Caco-2 (cell line): Measurements from ENCODE around the gene NDUFA13. TPM values are rescaled to one million over a fixed set of nuclear protein-coding genes. Genes with fewer than 3 reads are reported as not detected.

ENCODE experiments used
- BruUV-seq: library from RNA; stranded (reverse); fragments of 400-500 nt; replicated peaks from 2 replicates; lab custom pipeline; 2021; lab: Mats Ljungman, UMichigan
- CTCF ChIA-PET: fragments of 300-600 bp; sonication (Branson Sonifier 250); formaldehyde crosslinking; loops from one replicate; lab custom pipeline; 2022; ENCODE audit warnings: antibody characterized with exemption; lab: Charles Lee
- POLR2A ChIA-PET: fragments of 300-600 bp; sonication (Branson Sonifier 250); formaldehyde crosslinking; loops from one replicate; lab custom pipeline; 2022; ENCODE audit warnings: antibody characterized with exemption; lab: Charles Lee
- DNase-seq, 2 experiments: peaks; one replicate each; pipeline versions ENCODE4 v3.0.0 to v3.0.0-alpha.2; 2020 to 2022
- H3K27me3 ChIP-seq: replicated peaks from 2 replicates; pipeline ENCODE4 v1.6.0; 2011; ENCODE audit warnings: low read length; ENCODE audit not compliant: control insufficient read depth, insufficient read depth
- H3K36me3 ChIP-seq: 2 replicates; pipeline ENCODE4 v1.5.1; 2011; ENCODE audit warnings: low read length; ENCODE audit not compliant: control insufficient read depth, insufficient read depth
- H3K4me1 ChIP-seq: fragments of 250-450 bp; sonication (Bioruptor Pico); 2 replicates; pipeline ENCODE4 v1.5.1; 2020; ENCODE audit warnings: mild to moderate bottlenecking
- H3K4me3 ChIP-seq: 2 replicates; pipeline ENCODE4 v1.5.1; 2011; ENCODE audit warnings: low read depth, mild to moderate bottlenecking, control low read depth, low read length
- H3K9me3 ChIP-seq: fragments of 250-450 bp; sonication (Bioruptor Pico); 2 replicates; pipeline ENCODE4 v1.5.1; 2020; ENCODE audit warnings: mild to moderate bottlenecking, moderate library complexity
- H3K27ac Mint-ChIP-seq: one replicate; pipeline ENCODE4 v1.8.0; 2022; ENCODE audit warnings: mixed read lengths; ENCODE audit not compliant: unreplicated experiment
- H3K27me3 Mint-ChIP-seq: one replicate; pipeline ENCODE4 v1.8.0; 2022; ENCODE audit warnings: mixed read lengths; ENCODE audit not compliant: insufficient read depth, unreplicated experiment
- H3K36me3 Mint-ChIP-seq: one replicate; pipeline ENCODE4 v1.8.0; 2022; ENCODE audit warnings: mild to moderate bottlenecking, mixed read lengths; ENCODE audit not compliant: insufficient read depth, unreplicated experiment
- H3K4me1 Mint-ChIP-seq: one replicate; pipeline ENCODE4 v1.8.0; 2022; ENCODE audit warnings: low read depth, mixed read lengths; ENCODE audit not compliant: unreplicated experiment
- H3K4me3 Mint-ChIP-seq: one replicate; pipeline ENCODE4 v1.8.0; 2022; ENCODE audit warnings: mild to moderate bottlenecking, moderate library complexity, mixed read lengths; ENCODE audit not compliant: unreplicated experiment
- H3K9me3 Mint-ChIP-seq: one replicate; pipeline ENCODE4 v1.8.0; 2022; ENCODE audit warnings: mixed read lengths; ENCODE audit not compliant: unreplicated experiment
- intact Hi-C: fragments of 100-400 bp; cut with micrococcal nuclease; formaldehyde crosslinking; loops from one replicate; pipeline ENCODE4 v1.10.0; 2022; ENCODE audit not compliant: unreplicated experiment
- total RNA-seq: library from RNA; stranded (reverse); gene quantifications from 2 replicates; pipeline ENCODE4 v1.2.3, GENCODE V29; 2022
- TF ChIP-seq, protein P1 (sequence below), 2 experiments: fragments of 200-600 bp in 1 of 2; IDR thresholded peaks; 1 replicate in 1 of 2; 2 replicates in 1 of 2; pipeline versions ENCODE4 v1.5.1 to v1.8.0; 2011 to 2022; ENCODE audit warnings: antibody characterized with exemption in 1 of 2, control low read depth in 1 of 2, inconsistent platforms in 1 of 2, low read depth in 1 of 2, low read length in 1 of 2, mild to moderate bottlenecking in 1 of 2, moderate library complexity in 1 of 2; ENCODE audit not compliant: insufficient read depth in 1 of 2, severe bottlenecking in 1 of 2, unreplicated experiment in 1 of 2

NDUFA13 gene
- total RNA-seq, 1 experiment from 2014 or later = 355 TPM

DNA sequence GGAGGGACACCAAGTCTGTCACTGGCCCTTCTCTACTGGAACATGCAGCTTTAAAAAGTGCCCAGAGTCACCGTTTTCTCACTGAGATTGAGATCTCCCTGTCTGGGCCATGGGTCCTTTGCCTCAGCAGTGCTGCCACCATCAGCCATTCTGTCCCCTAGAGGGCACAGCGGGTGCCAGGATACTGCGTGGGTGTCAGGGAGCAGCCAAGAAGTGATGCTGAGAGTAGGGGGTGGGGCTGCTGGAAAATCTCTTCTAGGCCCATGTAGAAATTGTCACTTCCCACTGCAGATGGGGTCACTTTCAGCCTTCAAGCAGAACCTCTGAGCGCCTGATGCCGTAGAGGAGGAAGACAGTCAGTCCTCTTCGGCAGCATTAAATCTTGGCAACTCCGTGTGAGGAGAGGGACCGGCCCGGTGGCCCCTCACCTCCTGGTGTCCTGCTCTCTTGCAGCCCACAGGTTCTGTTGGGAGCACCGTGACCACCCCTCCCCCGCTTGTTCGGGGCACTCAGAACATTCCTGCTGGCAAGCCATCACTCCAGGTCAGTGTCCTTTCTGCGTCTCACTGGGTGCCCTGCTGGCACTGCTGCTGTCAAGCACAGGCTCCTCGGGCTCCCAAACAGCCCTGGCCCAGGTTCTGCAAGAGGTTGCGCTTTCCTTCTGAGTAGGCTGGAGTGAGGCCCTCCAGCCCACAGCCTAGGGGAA lies 22.0 kb upstream of the NDUFA13 start:
- Mint-ChIP-seq H3K27ac (no peak overlapping the region), H3K27me3 (no peaks in the 10 kb centered on the region), H3K4me1 (peaks cover 6% of the 10 kb centered on the region), H3K36me3 (peaks cover 87% of the 10 kb centered on the region), H3K4me3 (no peak overlapping the region), H3K9me3 (no peaks in the 10 kb centered on the region)
- intact Hi-C loops = no loop called here
- H3K27me3 ChIP-seq = no peaks in the 10 kb centered on the region
- H3K4me3 ChIP-seq = no peak overlapping the region
- peaks cover 11% of the 10 kb centered on the region for H3K4me1 ChIP-seq
- H3K9me3 ChIP-seq = no peaks in the 10 kb centered on the region
- TF ChIP-seq, protein P1, sequence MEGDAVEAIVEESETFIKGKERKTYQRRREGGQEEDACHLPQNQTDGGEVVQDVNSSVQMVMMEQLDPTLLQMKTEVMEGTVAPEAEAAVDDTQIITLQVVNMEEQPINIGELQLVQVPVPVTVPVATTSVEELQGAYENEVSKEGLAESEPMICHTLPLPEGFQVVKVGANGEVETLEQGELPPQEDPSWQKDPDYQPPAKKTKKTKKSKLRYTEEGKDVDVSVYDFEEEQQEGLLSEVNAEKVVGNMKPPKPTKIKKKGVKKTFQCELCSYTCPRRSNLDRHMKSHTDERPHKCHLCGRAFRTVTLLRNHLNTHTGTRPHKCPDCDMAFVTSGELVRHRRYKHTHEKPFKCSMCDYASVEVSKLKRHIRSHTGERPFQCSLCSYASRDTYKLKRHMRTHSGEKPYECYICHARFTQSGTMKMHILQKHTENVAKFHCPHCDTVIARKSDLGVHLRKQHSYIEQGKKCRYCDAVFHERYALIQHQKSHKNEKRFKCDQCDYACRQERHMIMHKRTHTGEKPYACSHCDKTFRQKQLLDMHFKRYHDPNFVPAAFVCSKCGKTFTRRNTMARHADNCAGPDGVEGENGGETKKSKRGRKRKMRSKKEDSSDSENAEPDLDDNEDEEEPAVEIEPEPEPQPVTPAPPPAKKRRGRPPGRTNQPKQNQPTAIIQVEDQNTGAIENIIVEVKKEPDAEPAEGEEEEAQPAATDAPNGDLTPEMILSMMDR (IDR thresholded peaks at IDR 0.05; ENCODE audit: insufficient read depth in 1 of 2, low read depth in 1 of 2, low read length in 1 of 2, severe bottlenecking in 1 of 2, unreplicated experiment in 1 of 2) = no peak
- no peak for DNase-seq
- BruUV-seq = no TSS peak
- H3K36me3 ChIP-seq = peaks cover 4% of the 10 kb centered on the region
- ChIA-PET POLR2A (no interaction called here), CTCF (no interaction called here)

- POLR2A ChIA-PET = no interaction called here
- BruUV-seq = no TSS peak
- Mint-ChIP-seq H3K36me3 (peaks cover 88% of the 10 kb centered on the region), H3K9me3 (no peaks in the 10 kb centered on the region), H3K27ac (no peak overlapping the region), H3K4me3 (no peak overlapping the region), H3K4me1 (no peaks in the 10 kb centered on the region), H3K27me3 (no peaks in the 10 kb centered on the region)
- TF ChIP-seq, protein P1 (IDR thresholded peaks at IDR 0.05; ENCODE audit: insufficient read depth in 1 of 2, low read depth in 1 of 2, low read length in 1 of 2, severe bottlenecking in 1 of 2, unreplicated experiment in 1 of 2) = no peak
- Histone ChIP-seq H3K36me3 (peaks cover 4% of the 10 kb centered on the region), H3K4me3 (no peak overlapping the region), H3K9me3 (no peaks in the 10 kb centered on the region), H3K27me3 (no peaks in the 10 kb centered on the region), H3K4me1 (no peaks in the 10 kb centered on the region)
- DNase-seq = no peak
- intact Hi-C loops = no loop called here
- CTCF ChIA-PET = no interaction called here
These were observed 20.1 kb upstream of the NDUFA13 start for GRCh38 chr19:19495614-19496603.

- peaks cover 4% of the 10 kb centered on the region for H3K36me3 ChIP-seq
- intact Hi-C loops = no loop called here
- CTCF ChIA-PET = no interaction called here
These were observed 17.6 kb upstream of the NDUFA13 start for GRCh38 chr19:19498255-19498991.

More at GRCh38 chr19:19498255-19498991, 17.6 kb upstream of the NDUFA13 start:
- TF ChIP-seq, protein P1 (IDR thresholded peaks at IDR 0.05; ENCODE audit: insufficient read depth in 1 of 2, low read depth in 1 of 2, low read length in 1 of 2, severe bottlenecking in 1 of 2, unreplicated experiment in 1 of 2) = no peak
- Mint-ChIP-seq H3K9me3 (no peaks in the 10 kb centered on the region), H3K36me3 (peaks cover 87% of the 10 kb centered on the region), H3K27me3 (no peaks in the 10 kb centered on the region), H3K4me3 (no peak overlapping the region), H3K27ac (no peak overlapping the region), H3K4me1 (no peaks in the 10 kb centered on the region)
- DNase-seq = no peak
- H3K4me3 ChIP-seq = no peak overlapping the region
- H3K4me1 ChIP-seq = no peaks in the 10 kb centered on the region
- BruUV-seq = no TSS peak
- H3K27me3 ChIP-seq = no peaks in the 10 kb centered on the region
- H3K9me3 ChIP-seq = no peaks in the 10 kb centered on the region
- POLR2A ChIA-PET = no interaction called here
